ENCODE data around the gene CDKAL1. TPM values are rescaled to one million over a fixed set of nuclear protein-coding genes. Genes with fewer than 3 reads are reported as not detected.
"Not testable (repeated sequence)": the region's sequence is repeated elsewhere in the genome, so short reads cannot be mapped to it uniquely, and the experiment has no call there.

The CDKAL1 gene
- total RNA-seq, 2 experiments from 2014 or later = 21.2 to 23.0 TPM

- Mint-ChIP-seq H3K4me3 (no peak overlapping the region), H3K27ac (no peak overlapping the region), H3K36me3 (ENCODE audit: low read depth) (peaks cover 37% of the 10 kb centered on the region), H3K9me3 (no peaks in the 10 kb centered on the region), H3K27me3 (no peaks in the 10 kb centered on the region), H3K4me1 (peaks cover 10% of the 10 kb centered on the region)
- CTCF ChIA-PET = interaction anchor here (0.5 to 1.0 kb wide), 2 partner anchors 13 to 46 kb away, joined by 3 to 4 read pairs; no protein-coding TSS in a partner anchor
- POLR2A ChIA-PET = no interaction called here
- DNase-seq = no peak
Measured at GRCh38 chr6:20577173-20577688, 43.0 kb downstream of the CDKAL1 start.

GRCh38 chr6:20581070-20581469 is 46.8 kb downstream of the CDKAL1 start:
- H3K9me3 Mint-ChIP-seq = no peaks in the 10 kb centered on the region

GRCh38 chr6:20582586-20583443 is 48.6 kb downstream of the CDKAL1 start:
- ChIA-PET POLR2A (no interaction called here), CTCF (no interaction called here)
- Mint-ChIP-seq H3K9me3 (no peaks in the 10 kb centered on the region), H3K4me1 (peaks cover 17% of the 10 kb centered on the region), H3K4me3 (no peak overlapping the region), H3K36me3 (ENCODE audit: low read depth) (peaks cover 38% of the 10 kb centered on the region), H3K27ac (no peak overlapping the region), H3K27me3 (no peaks in the 10 kb centered on the region)
- DNase-seq = no peak

More at GRCh38 chr6:20581070-20581469, 46.8 kb downstream of the CDKAL1 start:
- H3K36me3 Mint-ChIP-seq (ENCODE audit: low read depth) = peaks cover 50% of the 10 kb centered on the region
- no peak overlapping the region for H3K4me3 Mint-ChIP-seq
- ChIA-PET CTCF (no interaction called here), POLR2A (no interaction called here)
- peaks cover 17% of the 10 kb centered on the region for H3K4me1 Mint-ChIP-seq
- no peak for DNase-seq
- no peak overlapping the region for H3K27ac Mint-ChIP-seq
- no peaks in the 10 kb centered on the region for H3K27me3 Mint-ChIP-seq

GRCh38 chr6:20583444-20583800 is 49.2 kb downstream of the CDKAL1 start:
- H3K4me3 Mint-ChIP-seq = no peak overlapping the region
- H3K4me1 Mint-ChIP-seq = peaks cover 17% of the 10 kb centered on the region
- POLR2A ChIA-PET = no interaction called here
- H3K27me3 Mint-ChIP-seq = no peaks in the 10 kb centered on the region
- no peaks in the 10 kb centered on the region for H3K9me3 Mint-ChIP-seq
- peaks cover 34% of the 10 kb centered on the region for H3K36me3 Mint-ChIP-seq (ENCODE audit: low read depth)
- H3K27ac Mint-ChIP-seq = no peak overlapping the region
- DNase-seq = no peak
- CTCF ChIA-PET = no interaction called here

- no peak for DNase-seq
- Mint-ChIP-seq H3K27me3 (no peaks in the 10 kb centered on the region), H3K36me3 (ENCODE audit: low read depth) (peaks cover 30% of the 10 kb centered on the region), H3K4me1 (peaks cover 20% of the 10 kb centered on the region), H3K27ac (no peak overlapping the region), H3K9me3 (no peaks in the 10 kb centered on the region), H3K4me3 (no peak overlapping the region)
- ChIA-PET CTCF (no interaction called here), POLR2A (interaction anchor here (0.6 kb wide), 1 partner anchor 20 kb away, joined by 3 read pairs; no protein-coding TSS in a partner anchor)
Measured at GRCh38 chr6:20584100-20584731, 50.0 kb downstream of the CDKAL1 start.

- Mint-ChIP-seq H3K4me1 (peaks cover 19% of the 10 kb centered on the region), H3K9me3 (peaks cover 17% of the 10 kb centered on the region), H3K27me3 (no peaks in the 10 kb centered on the region), H3K27ac (no peak overlapping the region), H3K4me3 (no peak overlapping the region), H3K36me3 (ENCODE audit: low read depth) (peaks cover 53% of the 10 kb centered on the region)
- POLR2A ChIA-PET = no interaction called here
- CTCF ChIA-PET = no interaction called here
- no peak for DNase-seq
Measured at GRCh38 chr6:20589266-20589665, 55.0 kb downstream of the CDKAL1 start.

GRCh38 chr6:20590476-20590875 is 56.2 kb downstream of the CDKAL1 start:
- H3K4me3 Mint-ChIP-seq, H3K27me3 Mint-ChIP-seq, DNase-seq, H3K27ac Mint-ChIP-seq, POLR2A ChIA-PET, CTCF ChIA-PET: not testable (repeated sequence)
- H3K9me3 Mint-ChIP-seq = peaks cover 22% of the 10 kb centered on the region
- peaks cover 56% of the 10 kb centered on the region for H3K36me3 Mint-ChIP-seq (ENCODE audit: low read depth)
- peaks cover 14% of the 10 kb centered on the region for H3K4me1 Mint-ChIP-seq

- CTCF ChIA-PET, POLR2A ChIA-PET, DNase-seq, H3K27me3 Mint-ChIP-seq, H3K4me3 Mint-ChIP-seq, H3K27ac Mint-ChIP-seq: not testable (repeated sequence)
- peaks cover 72% of the 10 kb centered on the region for H3K36me3 Mint-ChIP-seq (ENCODE audit: low read depth)
- peaks cover 23% of the 10 kb centered on the region for H3K9me3 Mint-ChIP-seq
- H3K4me1 Mint-ChIP-seq = peaks cover 11% of the 10 kb centered on the region
Measured at GRCh38 chr6:20594299-20594853, 60.1 kb downstream of the CDKAL1 start.

- no peak overlapping the region for H3K27ac Mint-ChIP-seq
- CTCF ChIA-PET = no interaction called here
- POLR2A ChIA-PET = no interaction called here
- H3K36me3 Mint-ChIP-seq (ENCODE audit: low read depth) = peaks cover 53% of the 10 kb centered on the region
- peaks cover 7% of the 10 kb centered on the region for H3K4me1 Mint-ChIP-seq
- no peaks in the 10 kb centered on the region for H3K27me3 Mint-ChIP-seq
- no peak overlapping the region for H3K4me3 Mint-ChIP-seq
- DNase-seq = no peak
- peaks cover 4% of the 10 kb centered on the region for H3K9me3 Mint-ChIP-seq
Measured at GRCh38 chr6:20599302-20600051, 65.2 kb downstream of the CDKAL1 start.

GRCh38 chr6:20600831-20601230 is 66.6 kb downstream of the CDKAL1 start:
- H3K27me3 Mint-ChIP-seq = no peaks in the 10 kb centered on the region
- ChIA-PET POLR2A (no interaction called here), CTCF (no interaction called here)
- H3K9me3 Mint-ChIP-seq = no peaks in the 10 kb centered on the region
- no peak overlapping the region for H3K27ac Mint-ChIP-seq
- peaks cover 7% of the 10 kb centered on the region for H3K4me1 Mint-ChIP-seq
- H3K4me3 Mint-ChIP-seq = no peak overlapping the region
- H3K36me3 Mint-ChIP-seq (ENCODE audit: low read depth) = peaks cover 40% of the 10 kb centered on the region
- no peak for DNase-seq

GRCh38 chr6:20604159-20604558 is 69.9 kb downstream of the CDKAL1 start:
- Mint-ChIP-seq H3K9me3 (no peaks in the 10 kb centered on the region), H3K27ac (no peak overlapping the region), H3K4me1 (peaks cover 7% of the 10 kb centered on the region), H3K4me3 (no peak overlapping the region), H3K27me3 (no peaks in the 10 kb centered on the region), H3K36me3 (ENCODE audit: low read depth) (peaks cover 25% of the 10 kb centered on the region)
- POLR2A ChIA-PET = no interaction called here
- DNase-seq = no peak
- CTCF ChIA-PET = no interaction called here

- H3K4me1 Mint-ChIP-seq = no peaks in the 10 kb centered on the region
- H3K27ac Mint-ChIP-seq = no peak overlapping the region
- H3K27me3 Mint-ChIP-seq = no peaks in the 10 kb centered on the region
- H3K36me3 Mint-ChIP-seq (ENCODE audit: low read depth) = peaks cover 30% of the 10 kb centered on the region
- peaks cover 3% of the 10 kb centered on the region for H3K9me3 Mint-ChIP-seq
- no peak for DNase-seq
- H3K4me3 Mint-ChIP-seq = no peak overlapping the region
- ChIA-PET CTCF (no interaction called here), POLR2A (no interaction called here)
Measured at GRCh38 chr6:20605061-20605460, 70.8 kb downstream of the CDKAL1 start.

GRCh38 chr6:20605581-20605980 is 71.3 kb downstream of the CDKAL1 start:
- CTCF ChIA-PET = no interaction called here

More at GRCh38 chr6:20605581-20605980, 71.3 kb downstream of the CDKAL1 start:
- no peak overlapping the region for H3K4me3 Mint-ChIP-seq
- POLR2A ChIA-PET = no interaction called here
- H3K4me1 Mint-ChIP-seq = no peaks in the 10 kb centered on the region
- H3K27me3 Mint-ChIP-seq = no peaks in the 10 kb centered on the region
- peaks cover 34% of the 10 kb centered on the region for H3K36me3 Mint-ChIP-seq (ENCODE audit: low read depth)
- H3K9me3 Mint-ChIP-seq = peaks cover 6% of the 10 kb centered on the region
- H3K27ac Mint-ChIP-seq = no peak overlapping the region
- DNase-seq = no peak

Measured in activated CD4-positive, alpha-beta memory T cell treated with anti-CD3 and anti-CD28 coated beads, Interleukin-2, amount 10 ng/mL, durations not matched to agents 7 days and 5 days (primary cell).